GM19397 (cell line): ENCODE measurements around the gene WSCD1.

ENCODE experiments used
- ATAC-seq: cut with Tn5 transposase; IDR thresholded peaks from one replicate; pipeline ENCODE4 v1.9.1; 2021; ENCODE audit warnings: mild to moderate bottlenecking, moderate library complexity; ENCODE audit not compliant: unreplicated experiment

WSCD1 gene

GRCh38 chr17:6147042-6147441 is 76.9 kb downstream of the WSCD1 start:
- no peak for ATAC-seq

GRCh38 chr17:6153375-6153774 is 83.2 kb downstream of the WSCD1 start:
- ATAC-seq = no peak

GRCh38 chr17:6157716-6158115 is 87.5 kb downstream of the WSCD1 start:
- ATAC-seq = no peak

GRCh38 chr17:6159541-6160231 is 89.5 kb downstream of the WSCD1 start:
- no peak for ATAC-seq

- ATAC-seq = no peak
These were observed 90.0 kb downstream of the WSCD1 start for GRCh38 chr17:6160232-6160555.

GRCh38 chr17:6160911-6161855 is 91.0 kb downstream of the WSCD1 start:
- no peak for ATAC-seq

- ATAC-seq = no peak
These were observed 92.0 kb downstream of the WSCD1 start for GRCh38 chr17:6162216-6162615.

- no peak for ATAC-seq
These were observed 92.7 kb downstream of the WSCD1 start for GRCh38 chr17:6162892-6163291.

- no peak for ATAC-seq
These were observed 93.6 kb downstream of the WSCD1 start for GRCh38 chr17:6163612-6164333.

GRCh38 chr17:6164996-6165395 is 94.8 kb downstream of the WSCD1 start:
- no peak for ATAC-seq

GRCh38 chr17:6165806-6166205 is 95.6 kb downstream of the WSCD1 start:
- ATAC-seq = no peak

GRCh38 chr17:6166492-6167179 is 96.5 kb downstream of the WSCD1 start:
- ATAC-seq = no peak

- no peak for ATAC-seq
These were observed 98.1 kb downstream of the WSCD1 start for GRCh38 chr17:6168296-6168695.

GRCh38 chr17:6170349-6170748 is 100.2 kb downstream of the WSCD1 start:
- ATAC-seq = no peak

- no peak for ATAC-seq
These were observed 102.6 kb downstream of the WSCD1 start for GRCh38 chr17:6172642-6173330.

- no peak for ATAC-seq
These were observed 103.5 kb downstream of the WSCD1 start for GRCh38 chr17:6173653-6174052.
